HG03103 (cell line): ENCODE results near the gene TMOD3.
"Not testable (repeated sequence)": the region's sequence is repeated elsewhere in the genome, so short reads cannot be mapped to it uniquely, and the experiment has no call there.

Source experiments
- ATAC-seq: cut with Tn5 transposase; IDR thresholded peaks from one replicate; pipeline ENCODE4 v1.9.1; 2021; ENCODE audit warnings: low read depth; ENCODE audit not compliant: unreplicated experiment

TMOD3 gene

DNA sequence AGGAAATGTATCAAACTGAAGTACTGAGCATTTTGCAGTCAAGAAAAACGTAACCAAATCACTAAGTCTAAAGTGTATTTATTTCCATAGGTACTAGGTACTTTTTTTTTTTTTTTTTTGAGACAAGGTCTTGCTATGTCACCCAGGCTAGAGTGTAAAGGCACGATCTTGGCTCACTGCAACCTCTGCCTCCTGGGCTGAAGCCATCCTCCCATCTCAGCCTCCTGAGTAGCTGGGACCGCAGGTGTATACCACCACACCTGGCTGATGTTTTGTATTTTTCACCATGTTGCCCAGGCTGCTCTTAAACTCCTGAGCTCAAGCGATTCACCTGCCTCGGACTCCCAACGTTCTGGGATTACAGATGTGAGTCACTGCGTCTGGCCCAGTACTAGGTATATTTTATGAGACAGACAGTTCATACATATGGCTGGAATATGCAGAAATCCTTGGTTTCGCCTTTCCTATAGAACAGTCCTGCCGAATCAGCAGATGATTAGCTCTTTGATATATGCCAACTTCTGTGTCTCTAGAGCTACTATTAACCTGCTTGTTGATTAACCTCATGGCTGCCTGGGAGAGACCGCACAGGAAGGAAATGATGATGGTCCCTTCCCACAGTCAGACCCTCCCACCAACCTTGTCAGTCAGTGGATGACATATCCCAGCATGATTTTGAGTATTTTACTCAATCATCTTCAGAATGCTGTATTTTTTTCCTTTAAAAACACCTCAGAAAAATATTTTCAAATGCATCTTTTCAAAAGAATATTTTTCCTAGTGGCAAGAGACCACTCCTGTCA is 32.3 kb downstream of the TMOD3 start:
- no peak for ATAC-seq

GRCh38 chr15:51863131-51863530 is 33.7 kb downstream of the TMOD3 start:
- no peak for ATAC-seq

GRCh38 chr15:51864408-51865056 is 35.1 kb downstream of the TMOD3 start:
- ATAC-seq = no peak

GRCh38 chr15:51865317-51865716 is 35.9 kb downstream of the TMOD3 start:
- ATAC-seq = no peak

DNA sequence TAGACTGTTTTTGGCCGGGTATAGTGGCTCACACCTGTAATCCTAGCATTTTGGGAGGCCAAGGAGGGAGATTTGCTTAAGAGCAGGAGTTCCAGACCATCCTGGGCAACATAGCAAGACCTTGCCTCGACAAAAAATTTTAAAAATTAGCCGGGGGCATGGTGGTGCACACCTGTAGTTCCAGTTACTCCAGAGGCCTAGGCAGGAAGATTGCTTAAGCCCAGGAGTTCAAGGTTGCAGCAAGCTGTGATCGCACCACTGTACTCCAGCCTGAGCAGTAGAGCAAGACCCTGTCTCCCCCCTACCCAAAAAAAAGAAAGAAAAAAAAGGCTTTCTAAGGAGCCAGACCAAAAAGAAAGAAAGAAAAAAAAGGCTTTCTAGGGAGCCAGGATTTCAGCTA is 36.7 kb downstream of the TMOD3 start:
- no peak for ATAC-seq

- no peak for ATAC-seq
Measured at GRCh38 chr15:51866751-51867150, 37.3 kb downstream of the TMOD3 start.

DNA sequence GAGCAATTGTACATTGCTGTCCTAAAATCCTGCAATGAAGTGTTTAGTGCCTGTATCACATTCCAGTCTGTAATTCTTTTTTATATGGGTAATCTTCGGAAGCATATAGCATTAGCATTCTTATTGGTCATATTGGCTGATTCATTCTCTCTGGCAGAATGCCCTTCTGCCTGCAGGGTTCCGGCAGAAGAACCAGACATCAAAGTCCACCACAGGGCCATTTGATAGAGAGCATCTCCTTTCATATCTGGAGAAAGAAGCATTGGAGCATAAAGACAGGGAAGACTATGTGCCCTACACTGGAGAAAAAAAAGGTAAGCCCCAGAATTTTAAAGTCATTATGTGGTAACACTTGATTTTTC is 39.6 kb downstream of the TMOD3 start:
- ATAC-seq = no peak

DNA sequence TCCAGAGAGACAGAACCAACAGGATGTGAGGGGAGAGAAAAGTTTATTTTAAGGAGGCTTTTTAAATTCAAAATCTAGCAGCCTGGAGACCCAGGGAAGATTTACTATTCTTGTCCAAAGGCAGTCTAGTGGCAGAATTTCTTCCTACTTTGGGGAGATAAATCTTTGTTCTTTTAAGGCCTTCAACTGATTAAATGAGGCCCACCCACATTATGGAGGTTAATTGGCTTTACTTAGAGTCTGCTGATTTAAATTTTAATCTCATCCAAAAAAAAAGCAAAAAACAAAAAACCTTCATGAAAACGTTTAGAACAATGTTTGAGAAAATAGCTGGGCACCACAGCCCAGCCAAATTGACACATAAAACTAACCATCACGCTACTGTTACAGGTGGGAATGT is 41.3 kb downstream of the TMOD3 start:
- ATAC-seq = no peak

DNA sequence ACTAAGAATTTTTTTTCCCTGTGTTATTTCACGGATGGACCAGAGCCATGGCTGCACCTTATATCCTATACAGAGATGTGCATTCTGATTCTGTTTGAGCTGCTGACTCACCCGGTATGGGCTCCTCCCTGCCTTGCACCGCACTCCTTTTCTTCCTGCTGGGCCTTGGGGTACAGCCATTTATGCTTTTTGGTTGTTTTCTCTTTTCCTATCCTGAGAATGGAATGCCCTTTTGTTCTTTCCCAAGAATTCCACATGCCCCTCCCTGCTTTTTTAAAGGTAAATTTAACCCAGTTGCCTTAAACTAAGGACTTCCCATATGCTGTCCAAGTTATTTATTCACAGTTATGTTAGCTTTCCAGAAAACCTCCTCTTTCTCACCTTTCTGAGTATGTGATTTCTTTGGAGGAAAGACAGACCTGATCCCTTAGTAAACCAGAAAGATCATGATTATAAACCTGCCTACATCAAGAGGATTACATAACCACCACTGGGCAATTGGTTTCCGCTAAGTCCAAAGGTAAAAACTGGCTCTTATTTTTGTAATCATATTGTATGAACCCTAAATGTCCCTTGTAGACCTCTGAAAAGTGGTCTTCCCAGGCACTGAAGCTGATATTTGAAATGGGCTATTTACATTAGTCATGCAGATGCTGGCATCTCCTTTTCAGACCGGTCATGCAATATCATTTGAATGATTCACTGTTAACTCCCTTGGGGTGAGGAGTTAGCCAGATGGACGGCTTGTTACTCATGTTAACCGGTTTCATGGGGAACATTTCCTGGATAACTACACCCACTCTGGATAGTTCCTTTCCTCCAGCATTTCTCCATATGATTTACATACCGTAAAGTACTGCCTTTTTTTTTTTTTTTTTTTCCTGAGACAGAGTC is 45.5 kb downstream of the TMOD3 start:
- ATAC-seq = no peak

GRCh38 chr15:51876169-51876568 is 46.7 kb downstream of the TMOD3 start:
- ATAC-seq = no peak

GRCh38 chr15:51878446-51879386 is 49.3 kb downstream of the TMOD3 start:
- no peak for ATAC-seq

- no peak for ATAC-seq
Measured at GRCh38 chr15:51879555-51879954, 50.1 kb downstream of the TMOD3 start.

DNA sequence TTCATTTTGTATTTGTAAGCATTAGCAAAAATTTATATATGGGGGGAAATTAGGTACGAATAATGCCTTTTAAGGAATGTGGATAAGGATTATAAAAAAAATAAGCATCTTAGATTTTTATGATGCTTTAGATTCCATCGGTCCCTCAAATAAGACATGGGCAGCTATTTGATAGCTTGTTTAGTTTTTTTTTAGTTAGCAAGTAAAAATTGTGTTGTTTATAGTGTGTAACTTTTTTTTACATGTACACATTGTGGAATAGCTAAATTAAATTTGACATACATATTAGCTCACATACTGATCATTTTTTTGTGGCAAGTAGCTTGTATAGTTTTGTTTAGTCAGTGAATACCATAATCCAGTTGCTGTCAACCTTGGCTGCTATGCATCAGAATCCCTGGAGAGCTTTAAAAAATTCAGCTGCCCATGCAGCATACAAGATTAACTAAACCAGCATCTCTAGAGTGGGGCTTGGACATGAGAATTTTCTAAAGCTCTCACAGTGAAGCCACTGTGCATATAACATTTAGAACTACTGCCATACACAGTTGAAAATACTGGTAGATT is 53.9 kb downstream of the TMOD3 start:
- no peak for ATAC-seq

GRCh38 chr15:51884041-51884440 is 54.6 kb downstream of the TMOD3 start:
- no peak for ATAC-seq

DNA sequence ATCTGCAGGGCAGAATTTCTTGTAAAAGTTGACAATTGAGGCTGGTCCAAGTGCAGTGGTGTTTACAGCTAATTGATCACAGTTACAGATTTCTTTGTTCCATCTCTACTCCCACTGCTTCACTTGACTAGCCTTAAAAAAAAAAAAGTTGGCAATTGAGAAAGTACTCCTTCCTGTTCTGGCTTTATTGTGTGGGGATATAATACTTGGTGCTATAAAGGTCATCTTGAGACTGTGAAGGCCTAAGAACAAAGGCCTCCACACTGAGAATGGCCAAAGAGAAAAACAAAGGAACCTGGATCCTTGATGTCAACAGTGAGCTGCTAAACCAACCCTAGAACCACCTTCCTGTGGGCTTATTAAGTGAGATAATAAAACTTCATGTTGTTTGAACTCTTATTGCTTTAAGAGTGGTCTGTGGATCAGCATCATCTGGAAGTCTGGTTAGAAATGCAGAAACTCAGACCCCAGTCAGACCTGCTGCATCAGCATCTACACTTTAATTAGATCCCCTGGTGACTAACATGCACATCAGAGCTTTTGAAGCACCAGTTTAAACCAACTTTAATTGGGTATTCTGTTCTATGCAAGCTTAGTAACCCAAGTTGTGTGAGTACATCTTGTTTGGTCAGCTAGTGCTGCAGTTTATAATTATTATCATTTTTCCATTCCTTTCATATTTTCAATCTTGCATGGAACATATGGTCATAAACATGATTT is 55.2 kb downstream of the TMOD3 start:
- no peak for ATAC-seq

- not testable (repeated sequence) for ATAC-seq
Measured at GRCh38 chr15:51885758-51886157, 56.3 kb downstream of the TMOD3 start.

DNA sequence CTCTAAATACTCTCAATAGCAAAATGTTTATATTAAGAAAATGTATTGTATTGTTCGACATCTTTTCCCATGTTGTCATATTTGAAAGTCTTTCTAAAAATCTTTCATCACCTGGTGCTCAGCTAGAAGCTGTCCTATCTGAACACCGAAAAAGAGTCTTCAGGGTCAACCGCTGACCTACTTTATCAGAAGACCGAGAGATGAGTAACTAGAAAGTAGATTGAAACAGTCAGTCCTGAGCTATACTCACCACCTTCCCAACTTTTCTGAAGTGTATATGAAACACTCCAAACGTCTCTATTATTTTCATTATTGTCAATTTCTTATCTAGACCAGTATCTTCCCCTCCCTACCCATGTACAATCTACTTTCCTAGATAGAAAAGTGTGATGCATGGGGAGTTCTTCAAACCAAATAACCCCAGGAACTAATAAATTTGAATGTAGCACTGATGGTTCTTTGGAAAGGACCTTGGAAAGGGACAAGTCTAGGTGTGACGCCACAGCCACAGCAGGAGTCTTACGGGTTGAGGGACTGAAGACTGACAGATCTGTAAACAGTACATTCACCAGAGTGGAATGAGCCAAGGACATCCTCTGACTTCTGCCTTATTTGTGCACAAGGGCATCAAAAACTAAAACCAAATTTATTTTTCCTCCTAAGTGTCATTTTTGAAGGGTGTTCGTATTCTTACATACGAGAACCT is 58.6 kb downstream of the TMOD3 start:
- ATAC-seq = no peak

- no peak for ATAC-seq
Measured at GRCh38 chr15:51888593-51889195, 59.2 kb downstream of the TMOD3 start.
